ENCODE data around the gene TM9SF2. TPM values are rescaled to one million over a fixed set of nuclear protein-coding genes. Genes with fewer than 3 reads are reported as not detected.

TM9SF2 gene
- total RNA-seq, 2 donors from 2014 or later: 60.6 to 70.2 TPM

GRCh38 chr13:99525967-99526366 lies 24.7 kb downstream of the TM9SF2 start:
- no peaks in the 10 kb centered on the region for H3K27me3 ChIP-seq
- H3K9me3 ChIP-seq: no peaks in the 10 kb centered on the region
- TF ChIP-seq CTCF (IDR thresholded peaks at IDR 0.05): no peak
- H3K4me1 ChIP-seq: no peaks in the 10 kb centered on the region
- DNase-seq (ENCODE audit: low spot score): no peak
- H3K27ac ChIP-seq: no peak overlapping the region
- H3K4me3 ChIP-seq: no peak overlapping the region
- peaks cover 39% of the 10 kb centered on the region for H3K36me3 ChIP-seq

DNA sequence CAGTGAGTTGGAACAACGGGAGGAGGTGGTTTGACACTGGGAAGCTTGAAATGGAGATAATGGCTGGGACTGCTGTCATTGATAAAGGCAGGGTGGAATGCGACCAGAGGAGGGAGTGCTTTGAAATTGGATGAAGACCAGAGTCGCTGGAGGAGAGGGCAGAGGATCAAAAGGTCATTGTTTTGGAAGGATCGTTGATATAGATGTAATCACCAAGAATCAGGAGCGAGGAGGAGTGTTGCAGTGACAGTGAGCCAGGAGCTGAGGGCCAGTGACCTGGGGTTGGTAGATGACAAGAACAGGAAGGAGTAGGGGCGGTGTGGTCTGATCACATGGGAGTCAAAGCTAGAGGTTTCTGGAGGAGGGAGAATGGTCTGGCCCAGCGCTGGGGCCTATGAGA lies 25.3 kb downstream of the TM9SF2 start:
- Histone ChIP-seq H3K4me1 (no peaks in the 10 kb centered on the region), H3K27me3 (no peaks in the 10 kb centered on the region), H3K4me3 (no peak overlapping the region), H3K27ac (no peak overlapping the region), H3K36me3 (peaks cover 33% of the 10 kb centered on the region), H3K9me3 (no peaks in the 10 kb centered on the region)
- no peak for TF ChIP-seq CTCF (IDR thresholded peaks at IDR 0.05)
- no peak for DNase-seq (ENCODE audit: low spot score)

DNA sequence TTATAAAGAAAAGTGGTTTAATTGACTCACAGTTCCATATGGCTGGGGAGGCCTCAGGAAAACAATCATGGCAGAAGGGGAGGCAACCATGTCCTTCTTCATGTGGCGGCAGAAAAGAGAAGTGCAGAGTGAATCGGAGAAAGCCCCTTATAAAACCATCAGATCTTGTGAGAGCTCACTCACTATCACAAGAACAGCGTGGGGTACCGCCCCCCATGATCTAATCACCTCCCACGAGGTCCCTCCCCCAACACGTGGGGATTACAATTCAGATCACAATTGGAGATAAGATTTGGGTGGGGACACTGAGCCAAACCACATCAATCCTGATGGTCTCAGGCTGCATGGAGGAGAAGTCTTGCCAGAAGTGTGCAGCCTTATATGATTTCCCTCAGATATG lies 26.0 kb downstream of the TM9SF2 start:
- no peak for DNase-seq (ENCODE audit: low spot score)
- no peak for TF ChIP-seq CTCF (IDR thresholded peaks at IDR 0.05)
- H3K27me3 ChIP-seq: no peaks in the 10 kb centered on the region
- no peaks in the 10 kb centered on the region for H3K9me3 ChIP-seq
- no peaks in the 10 kb centered on the region for H3K4me1 ChIP-seq
- no peak overlapping the region for H3K27ac ChIP-seq
- H3K36me3 ChIP-seq: peaks cover 25% of the 10 kb centered on the region
- no peak overlapping the region for H3K4me3 ChIP-seq

- H3K4me1 ChIP-seq: no peaks in the 10 kb centered on the region
- TF ChIP-seq CTCF (IDR thresholded peaks at IDR 0.05): no peak
- no peak overlapping the region for H3K4me3 ChIP-seq
- no peaks in the 10 kb centered on the region for H3K9me3 ChIP-seq
- no peak overlapping the region for H3K27ac ChIP-seq
- no peak for DNase-seq (ENCODE audit: low spot score)
- H3K36me3 ChIP-seq: peaks cover 14% of the 10 kb centered on the region
- H3K27me3 ChIP-seq: no peaks in the 10 kb centered on the region
Measured at GRCh38 chr13:99528547-99528946, 27.3 kb downstream of the TM9SF2 start.

DNA sequence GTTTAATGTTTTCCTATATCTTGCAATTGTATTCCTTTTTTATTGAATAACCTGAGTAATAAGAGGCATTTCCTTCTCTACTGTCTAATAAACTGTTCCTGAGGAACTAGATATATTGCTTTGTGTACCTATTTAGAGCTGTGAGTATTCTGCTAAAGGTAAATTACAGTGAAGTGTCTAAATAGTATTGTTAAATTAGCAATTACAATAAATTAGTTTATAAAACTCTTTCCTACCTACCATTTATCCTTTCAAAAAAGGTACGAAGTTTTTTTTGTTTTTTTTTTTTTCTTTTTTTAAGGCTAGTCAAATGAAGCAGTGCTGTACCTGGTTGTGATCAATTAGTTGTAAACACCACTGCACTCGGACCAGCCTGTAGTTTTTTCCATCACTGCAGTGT lies 34.8 kb downstream of the TM9SF2 start:
- Histone ChIP-seq H3K27ac (no peak overlapping the region), H3K9me3 (no peaks in the 10 kb centered on the region), H3K36me3 (peaks cover 14% of the 10 kb centered on the region), H3K27me3 (no peaks in the 10 kb centered on the region), H3K4me3 (no peak overlapping the region), H3K4me1 (no peaks in the 10 kb centered on the region)
- DNase-seq (ENCODE audit: low spot score): no peak
- no peak for TF ChIP-seq CTCF (IDR thresholded peaks at IDR 0.05)

GRCh38 chr13:99540530-99540929 lies 39.3 kb downstream of the TM9SF2 start:
- Histone ChIP-seq H3K9me3 (no peaks in the 10 kb centered on the region), H3K27me3 (no peaks in the 10 kb centered on the region), H3K27ac (no peak overlapping the region), H3K36me3 (peaks cover 45% of the 10 kb centered on the region), H3K4me3 (no peak overlapping the region), H3K4me1 (no peaks in the 10 kb centered on the region)
- no peak for TF ChIP-seq CTCF (IDR thresholded peaks at IDR 0.05)
- no peak for DNase-seq (ENCODE audit: low spot score)

Measured in right atrium auricular region (tissue), 2 donors.